ENCODE measurements around the gene ALDH1L2.

The ALDH1L2 gene

DNA sequence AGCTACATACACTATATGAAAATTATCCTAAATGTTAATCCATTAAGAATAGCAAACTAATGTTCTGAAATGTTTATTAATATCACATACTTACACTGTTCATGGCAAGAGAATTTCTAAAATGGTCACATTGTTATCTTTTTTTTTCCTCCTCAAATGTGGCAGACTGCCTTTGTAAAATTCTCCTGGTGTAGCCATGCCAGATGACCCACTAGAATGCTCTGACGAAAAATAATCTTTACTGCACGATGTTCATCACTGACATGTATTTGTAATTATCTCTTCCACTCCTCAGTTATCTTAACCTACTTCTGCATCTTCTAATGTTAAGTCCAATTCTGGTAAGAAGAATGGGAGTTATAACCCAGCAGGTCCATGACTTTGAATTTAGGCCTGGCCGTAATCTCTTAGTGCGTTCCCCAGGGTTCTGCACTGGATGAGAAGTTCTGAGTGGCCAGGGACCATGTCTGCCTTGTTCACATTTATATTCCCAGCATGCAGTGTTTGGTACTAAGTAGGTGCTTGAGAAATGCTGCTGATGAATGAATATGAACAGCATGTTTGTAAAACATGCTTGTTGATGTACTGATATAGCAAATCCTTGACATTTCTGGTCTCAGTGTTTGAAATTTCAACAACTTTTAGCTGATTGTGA is 51.4 kb downstream of the ALDH1L2 start:
- DNase-seq (ENCODE audit: low spot score): no peak

DNA sequence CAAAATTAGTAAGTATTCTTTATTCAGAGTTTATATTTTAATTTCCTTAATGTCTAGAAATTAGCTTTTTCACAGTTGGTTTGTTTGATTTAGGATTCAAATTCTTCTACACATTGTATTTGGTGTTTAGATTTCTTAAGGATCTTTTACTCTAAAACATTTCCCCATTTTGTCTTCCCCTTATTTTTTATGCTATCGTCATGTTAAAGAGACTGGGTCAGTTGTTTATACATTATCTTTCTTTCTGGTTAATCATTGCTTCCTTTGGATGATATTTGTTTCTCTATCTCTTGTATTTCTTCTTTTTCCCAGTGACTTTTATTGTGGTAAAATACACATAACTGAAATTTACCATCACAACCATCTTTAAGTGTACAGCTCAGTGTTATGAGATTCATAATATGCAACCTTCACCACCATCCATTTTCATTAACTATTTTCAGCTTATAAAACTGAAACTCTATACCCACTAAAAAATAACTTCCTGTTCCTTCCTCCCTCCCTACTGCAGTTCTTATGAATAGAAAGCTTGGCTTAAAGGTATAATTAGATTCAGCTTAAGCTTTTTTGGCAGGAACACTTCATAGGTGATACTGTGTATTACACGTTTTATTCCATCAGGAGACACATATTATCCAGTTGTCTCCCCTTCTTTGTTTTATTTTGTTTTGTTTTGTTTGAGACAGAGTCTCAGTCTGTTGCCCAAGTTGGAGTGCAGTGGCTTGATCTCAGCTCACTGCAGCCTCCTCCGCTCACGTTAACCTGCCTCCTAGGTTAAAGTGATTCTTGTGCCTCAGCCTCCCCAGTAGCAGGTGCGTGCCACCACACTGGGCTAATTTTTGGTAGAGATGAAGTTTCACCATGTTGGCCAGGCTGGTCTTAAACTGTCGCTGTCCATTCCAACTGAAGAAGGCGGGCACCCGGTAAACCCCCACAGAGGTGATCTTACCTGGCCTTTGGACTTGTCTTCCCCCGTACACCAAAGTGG is 53.1 kb downstream of the ALDH1L2 start:
- DNase-seq (ENCODE audit: low spot score): no peak

DNA sequence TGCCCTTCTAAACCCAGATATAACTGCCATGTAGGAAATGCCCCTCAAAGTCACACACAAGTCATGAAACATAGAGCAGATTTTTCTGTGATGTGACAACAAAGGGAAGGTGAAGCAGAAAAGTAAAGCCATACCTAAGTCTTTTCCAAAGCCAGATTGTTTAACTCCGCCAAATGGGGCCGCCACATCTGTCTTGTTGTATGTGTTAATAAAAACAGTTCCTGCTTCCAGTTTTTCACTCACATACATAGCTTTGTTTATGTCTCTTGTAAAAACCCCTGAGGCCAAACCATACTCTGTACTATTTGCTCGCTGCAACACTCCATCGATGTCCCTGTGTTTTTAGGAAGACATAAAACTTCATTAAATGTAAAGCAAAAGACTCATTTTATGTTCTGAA is 57.8 kb downstream of the ALDH1L2 start:
- DNase-seq (ENCODE audit: low spot score): no peak

DNA sequence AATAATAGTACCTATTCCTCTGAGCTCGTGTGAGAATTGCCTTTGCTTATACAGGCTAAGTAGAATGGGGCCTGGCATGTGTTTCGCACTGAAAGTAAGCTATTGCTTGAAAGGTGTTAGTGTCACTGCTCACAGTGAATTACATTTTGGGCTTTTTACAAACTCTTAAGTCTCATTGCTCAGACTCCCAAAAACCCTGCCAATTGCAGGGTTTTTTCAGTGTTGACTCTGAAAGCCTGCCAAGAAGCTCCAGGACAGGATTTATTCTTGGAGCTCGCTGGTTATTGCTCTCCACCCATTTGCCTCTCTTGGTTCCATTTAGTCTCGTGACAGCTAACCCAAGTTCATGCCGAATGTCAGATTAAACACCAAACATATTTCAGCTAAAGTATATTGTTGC is 58.4 kb downstream of the ALDH1L2 start:
- DNase-seq (ENCODE audit: low spot score): no peak

DNA sequence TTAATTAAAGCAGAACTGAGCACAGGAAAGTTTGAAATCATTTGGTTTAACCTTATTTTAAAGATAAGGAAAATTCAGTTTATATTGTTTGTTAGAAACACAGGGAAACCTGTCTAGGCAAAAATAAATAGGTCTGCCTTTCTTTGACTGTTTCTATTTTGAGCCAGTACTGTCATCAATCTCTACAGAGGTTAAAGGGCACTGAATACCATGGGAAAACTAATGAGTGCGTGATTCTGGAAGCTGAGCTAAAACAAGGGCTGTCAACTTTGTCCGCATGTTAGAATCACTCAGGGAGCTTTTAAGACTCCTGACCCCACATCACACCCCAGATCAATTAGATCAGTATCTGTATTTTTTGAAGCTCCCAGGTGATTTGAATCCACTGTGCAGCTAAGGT is 59.3 kb downstream of the ALDH1L2 start:
- DNase-seq (ENCODE audit: low spot score): no peak

DNA sequence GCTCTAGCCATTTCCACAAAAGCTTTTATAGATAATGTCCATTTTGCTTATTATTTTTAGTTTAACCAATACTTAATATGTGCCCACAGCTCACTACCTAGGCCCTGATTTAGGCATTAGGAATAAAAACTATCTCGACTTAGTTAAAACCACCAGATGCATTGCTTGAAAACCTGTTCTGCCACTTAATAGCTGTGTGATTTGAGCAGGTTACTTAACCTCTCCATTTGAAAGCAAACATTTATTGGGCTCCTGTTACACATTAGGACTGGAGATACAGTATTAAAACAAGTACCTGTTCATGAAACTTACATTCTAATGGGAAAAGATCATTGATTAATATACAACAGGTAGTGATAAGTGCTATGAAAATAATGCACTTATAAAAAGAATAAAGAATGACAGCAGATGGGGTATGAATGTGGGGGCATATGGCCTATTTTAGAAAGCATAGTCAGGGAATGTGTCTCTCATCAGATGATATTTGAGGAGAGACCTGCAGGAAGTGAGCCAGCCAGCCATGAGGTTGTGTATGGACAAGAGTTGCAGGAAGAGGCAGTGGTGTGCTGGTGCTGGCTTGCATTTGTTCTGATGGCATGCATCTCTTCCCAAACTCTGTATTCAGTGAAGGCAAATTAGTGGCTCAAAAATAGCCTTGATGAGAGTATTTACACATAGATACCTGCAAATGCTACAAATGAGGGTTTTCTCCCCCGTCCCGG is 63.9 kb downstream of the ALDH1L2 start:
- DNase-seq (ENCODE audit: low spot score): no peak

DNA sequence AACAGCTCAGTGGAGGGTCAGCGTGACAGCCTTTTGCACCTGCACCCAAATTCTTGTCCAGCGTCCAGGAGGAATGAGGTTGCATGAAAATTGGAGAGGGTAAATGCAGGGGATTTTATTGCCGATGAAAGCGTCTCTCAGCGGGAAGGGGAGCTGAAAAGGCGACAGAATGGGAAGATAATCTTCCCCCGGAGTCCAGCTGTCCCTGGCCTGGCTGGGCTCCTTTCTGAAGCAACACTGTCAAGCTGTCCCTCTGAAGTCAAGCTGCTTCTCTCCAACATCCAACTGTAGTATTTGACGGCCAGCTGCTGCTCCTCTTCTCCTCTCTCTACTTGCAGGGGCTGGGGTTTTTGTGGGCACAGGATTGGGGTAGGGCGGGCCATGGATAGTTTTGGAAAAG is 65.5 kb downstream of the ALDH1L2 start:
- no peak for DNase-seq (ENCODE audit: low spot score)

DNA sequence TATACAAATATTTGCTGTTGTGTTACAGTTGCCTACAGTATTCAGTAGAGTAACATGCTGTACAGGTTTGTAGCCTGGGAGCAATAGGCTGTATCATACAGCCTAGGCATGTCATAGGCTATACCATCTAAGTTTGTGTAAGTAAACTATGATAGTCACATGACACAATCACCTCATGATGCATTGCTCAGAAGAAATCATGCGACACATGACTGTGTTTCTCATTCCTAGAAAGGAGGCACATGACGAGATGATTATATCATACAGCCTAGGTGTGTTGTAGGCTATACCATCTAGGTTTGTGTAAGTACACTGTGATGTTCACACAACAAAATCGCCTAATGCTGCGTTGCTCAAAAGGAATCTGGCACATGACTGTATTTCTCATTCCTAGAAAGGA is 66.2 kb downstream of the ALDH1L2 start:
- no peak for DNase-seq (ENCODE audit: low spot score)

DNA sequence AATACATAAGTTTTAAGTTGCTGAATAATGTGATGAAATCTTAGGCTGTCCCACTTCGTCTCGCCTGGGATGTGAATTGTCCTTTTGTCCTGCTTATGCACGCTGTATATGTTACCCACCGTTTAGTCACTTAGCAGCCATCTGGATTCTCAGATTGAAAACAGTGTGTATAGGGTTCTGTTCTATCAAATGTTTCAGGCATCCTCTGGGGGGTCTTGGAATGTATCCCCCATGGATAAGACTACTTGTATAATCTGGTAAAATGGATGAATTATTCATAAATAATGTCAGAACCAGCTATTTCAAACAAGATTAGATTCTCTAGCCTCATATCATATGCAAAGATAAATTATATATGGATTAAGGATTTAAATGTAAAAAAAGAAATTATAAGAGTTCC is 68.7 kb downstream of the ALDH1L2 start:
- DNase-seq (ENCODE audit: low spot score): no peak

DNA sequence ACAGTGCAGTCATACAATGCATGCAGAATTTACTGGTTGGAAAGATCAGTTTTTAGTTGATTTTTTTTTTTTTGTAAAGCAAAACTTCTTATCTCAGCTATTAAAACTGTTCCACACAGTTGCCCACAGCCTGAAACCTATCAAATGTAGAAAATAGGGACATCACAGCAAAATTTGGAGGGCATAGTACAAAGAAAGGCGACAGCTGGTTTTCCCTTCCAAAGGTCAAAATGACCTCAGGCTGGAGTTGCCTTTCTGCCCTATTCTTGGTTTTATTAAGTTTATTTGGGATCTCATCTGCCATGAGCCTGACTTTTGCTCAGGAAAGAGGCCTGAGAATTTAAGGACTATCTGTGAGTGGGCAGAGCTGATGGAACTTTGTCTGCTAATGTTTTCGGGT is 69.7 kb downstream of the ALDH1L2 start:
- DNase-seq (ENCODE audit: low spot score): no peak

DNA sequence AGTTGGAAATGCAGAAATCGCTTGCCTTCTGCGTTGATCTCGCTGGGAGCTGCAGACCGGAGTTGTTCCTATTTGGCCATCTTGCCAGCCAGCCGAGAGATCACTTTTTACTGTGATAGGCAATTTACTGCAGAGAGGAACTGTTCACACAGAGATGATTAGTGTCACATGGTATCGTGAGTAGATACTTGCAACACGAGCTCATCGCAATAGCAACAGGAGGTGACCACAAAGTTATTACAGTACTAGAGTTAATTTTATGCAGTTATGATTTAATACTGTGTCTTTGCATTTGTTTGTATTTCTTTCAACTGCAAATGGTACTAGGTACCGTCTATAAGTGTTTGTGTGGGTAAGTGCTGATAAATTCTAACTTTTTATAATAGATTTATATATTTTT is 70.4 kb downstream of the ALDH1L2 start:
- no peak for DNase-seq (ENCODE audit: low spot score)

DNA sequence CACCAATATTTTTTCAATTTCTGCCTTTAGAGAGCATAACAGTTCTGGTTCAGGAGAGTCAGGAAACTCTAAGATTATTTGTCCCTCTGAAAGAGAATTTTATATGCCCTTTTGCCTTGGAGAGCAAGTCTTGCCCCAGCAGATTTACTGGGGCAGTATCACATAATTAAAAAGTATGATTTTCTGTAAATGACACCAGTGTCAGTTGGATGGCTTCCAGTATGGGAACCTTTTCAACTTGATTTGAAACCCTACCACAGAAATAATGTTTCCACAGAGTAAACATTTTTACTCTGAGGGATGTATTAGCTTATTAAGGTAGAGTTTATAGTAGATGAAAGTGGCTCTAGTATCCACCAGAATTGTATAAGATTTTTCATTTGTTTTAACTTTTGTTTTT is 82.8 kb downstream of the ALDH1L2 start:
- DNase-seq (ENCODE audit: low spot score): no peak

DNA sequence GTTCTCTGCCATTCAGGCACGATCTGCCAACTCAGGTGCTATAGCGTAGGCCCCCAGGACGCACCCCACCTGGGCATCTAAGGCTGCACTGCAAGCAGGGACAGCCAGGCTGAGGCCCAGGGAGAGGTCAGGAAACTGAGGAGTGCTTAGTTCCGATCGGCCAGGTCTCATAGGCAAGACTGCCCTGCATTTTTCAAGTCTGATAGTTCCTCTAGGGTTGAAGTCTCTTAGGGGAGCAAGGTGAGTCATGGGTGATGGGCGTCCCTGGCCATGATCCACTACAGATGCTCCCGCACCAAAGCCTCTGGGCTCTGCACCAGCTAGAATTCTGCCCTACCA is 84.9 kb downstream of the ALDH1L2 start:
- DNase-seq (ENCODE audit: low spot score): no peak

DNA sequence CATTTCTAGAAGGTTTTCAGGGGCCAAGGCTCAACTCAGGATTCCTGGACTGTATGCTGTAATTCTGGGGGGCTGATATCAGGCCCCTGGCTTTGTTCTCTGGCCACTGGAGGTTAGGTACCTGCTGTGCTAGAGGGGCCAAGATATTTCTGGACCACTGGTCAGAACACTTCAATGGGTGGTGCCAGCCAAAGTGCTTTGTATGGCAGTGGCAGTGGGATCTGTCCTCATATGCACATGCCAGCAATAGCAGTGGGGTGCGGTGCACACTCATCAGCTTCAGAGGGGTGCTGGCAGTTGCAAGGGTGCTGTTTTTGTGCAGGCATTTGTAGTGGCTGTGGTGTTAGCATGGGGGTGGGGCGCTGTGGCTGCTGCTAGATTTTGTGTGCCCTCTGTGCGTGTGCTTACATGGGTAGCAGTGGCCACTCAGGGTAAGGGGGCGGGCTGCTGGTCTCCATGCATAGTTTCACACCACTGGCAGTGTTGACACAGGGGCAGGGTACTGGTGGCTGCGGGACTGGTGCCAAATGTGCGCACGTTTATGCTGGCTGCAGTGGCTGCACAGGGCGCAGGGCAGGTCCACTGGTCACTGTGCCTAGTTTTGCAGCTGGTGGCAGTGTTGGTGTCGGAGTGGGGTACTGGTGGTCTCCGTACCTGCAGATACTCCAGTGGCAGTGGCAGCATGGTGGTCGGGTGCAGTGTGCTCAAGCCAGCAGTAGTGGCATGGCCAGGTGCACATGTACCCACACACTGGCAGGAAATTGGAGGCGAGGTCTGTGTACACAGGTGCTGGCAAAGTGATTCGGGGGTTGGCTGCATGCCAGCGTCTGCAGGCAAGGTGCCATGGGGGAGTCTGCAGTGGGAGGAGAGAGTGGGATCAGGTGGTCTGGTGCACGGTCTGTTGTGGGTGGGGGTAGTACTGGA is 85.6 kb downstream of the ALDH1L2 start:
- DNase-seq (ENCODE audit: low spot score): no peak

DNA sequence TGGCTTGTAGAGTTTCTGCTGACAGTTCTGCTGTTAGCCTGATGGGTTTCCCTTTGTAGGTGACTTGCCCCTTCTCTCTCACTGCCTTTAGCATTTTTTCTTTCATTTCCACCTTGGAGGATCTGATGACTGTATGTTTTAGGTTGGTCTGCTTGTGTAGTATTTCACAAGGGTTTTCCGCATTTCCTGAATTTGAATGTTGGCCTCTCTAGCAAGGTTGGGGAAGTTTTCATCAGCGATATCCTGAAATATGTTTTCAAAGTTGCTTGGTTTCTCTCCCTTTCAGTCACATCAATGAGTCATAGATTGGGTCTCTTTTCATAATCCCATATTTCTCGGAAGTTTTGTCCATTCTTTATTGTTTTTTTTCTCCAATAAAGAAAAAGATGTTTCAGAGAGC is 86.7 kb downstream of the ALDH1L2 start:
- no peak for DNase-seq (ENCODE audit: low spot score)

DNA sequence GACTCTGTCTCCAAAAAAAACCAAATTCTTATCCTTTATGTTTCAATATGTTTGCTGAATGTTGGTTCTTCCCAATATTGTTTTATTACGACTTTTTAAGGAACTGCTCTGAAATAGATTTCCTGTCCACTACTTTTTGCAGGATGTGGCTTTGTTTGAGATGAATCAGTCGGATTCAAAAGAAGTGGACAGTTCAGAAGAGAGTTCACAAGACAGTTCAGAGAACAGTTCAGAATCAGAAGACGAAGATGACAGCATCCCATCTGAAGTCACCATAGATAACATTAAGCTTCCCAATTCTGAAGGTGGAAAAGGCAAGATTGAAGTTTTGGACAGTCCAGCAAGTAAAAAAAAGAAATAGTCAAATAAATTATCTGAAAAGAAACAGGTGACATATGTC is 89.9 kb downstream of the ALDH1L2 start:
- no peak for DNase-seq (ENCODE audit: low spot score)

DNA sequence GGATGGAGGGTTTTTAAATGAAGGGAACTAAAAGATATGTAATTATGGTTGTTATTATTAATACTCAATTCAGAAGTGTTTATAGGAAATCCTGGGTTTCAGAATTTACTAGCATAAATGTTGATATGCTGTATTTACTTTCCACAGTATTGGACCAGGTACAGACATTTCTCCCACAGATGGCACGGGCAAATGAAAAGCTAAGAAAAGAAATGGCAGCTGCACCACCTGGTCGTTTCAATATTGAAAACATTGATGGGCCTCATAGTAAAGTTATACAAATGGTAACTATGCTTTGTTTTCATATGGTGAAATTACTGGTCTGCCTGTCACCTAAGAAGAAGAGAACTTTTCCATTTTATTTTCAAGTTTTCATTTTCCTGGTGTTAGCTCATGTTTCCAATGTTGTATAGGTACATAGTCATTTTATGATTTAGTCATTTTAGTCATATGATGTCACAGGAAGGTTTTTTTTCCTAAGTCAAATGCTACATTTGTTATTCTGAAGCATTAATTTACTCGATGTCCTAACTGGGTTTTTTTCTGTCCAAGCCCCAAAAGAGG is 92.6 kb downstream of the ALDH1L2 start:
- no peak for DNase-seq (ENCODE audit: low spot score)

DNA sequence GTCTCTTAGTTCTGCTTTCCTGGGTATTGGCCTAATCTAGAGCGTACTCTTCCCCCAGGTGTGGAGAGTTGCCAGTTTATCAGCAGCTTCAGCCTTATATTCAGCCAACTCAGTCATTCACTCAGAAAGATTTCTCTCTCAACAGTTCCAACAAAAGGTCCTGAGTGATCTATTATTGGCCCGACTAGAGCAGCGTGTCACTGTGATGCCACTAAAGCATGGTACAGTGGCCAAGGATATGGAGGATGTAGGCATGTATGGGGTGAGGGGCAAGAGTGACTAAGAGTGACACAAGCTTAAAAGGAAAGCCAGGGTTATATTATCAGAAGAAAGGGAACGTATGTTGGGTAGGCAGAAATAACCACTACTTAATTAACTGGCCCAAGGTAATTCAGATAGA is 93.3 kb downstream of the ALDH1L2 start:
- no peak for DNase-seq (ENCODE audit: low spot score)

DNA sequence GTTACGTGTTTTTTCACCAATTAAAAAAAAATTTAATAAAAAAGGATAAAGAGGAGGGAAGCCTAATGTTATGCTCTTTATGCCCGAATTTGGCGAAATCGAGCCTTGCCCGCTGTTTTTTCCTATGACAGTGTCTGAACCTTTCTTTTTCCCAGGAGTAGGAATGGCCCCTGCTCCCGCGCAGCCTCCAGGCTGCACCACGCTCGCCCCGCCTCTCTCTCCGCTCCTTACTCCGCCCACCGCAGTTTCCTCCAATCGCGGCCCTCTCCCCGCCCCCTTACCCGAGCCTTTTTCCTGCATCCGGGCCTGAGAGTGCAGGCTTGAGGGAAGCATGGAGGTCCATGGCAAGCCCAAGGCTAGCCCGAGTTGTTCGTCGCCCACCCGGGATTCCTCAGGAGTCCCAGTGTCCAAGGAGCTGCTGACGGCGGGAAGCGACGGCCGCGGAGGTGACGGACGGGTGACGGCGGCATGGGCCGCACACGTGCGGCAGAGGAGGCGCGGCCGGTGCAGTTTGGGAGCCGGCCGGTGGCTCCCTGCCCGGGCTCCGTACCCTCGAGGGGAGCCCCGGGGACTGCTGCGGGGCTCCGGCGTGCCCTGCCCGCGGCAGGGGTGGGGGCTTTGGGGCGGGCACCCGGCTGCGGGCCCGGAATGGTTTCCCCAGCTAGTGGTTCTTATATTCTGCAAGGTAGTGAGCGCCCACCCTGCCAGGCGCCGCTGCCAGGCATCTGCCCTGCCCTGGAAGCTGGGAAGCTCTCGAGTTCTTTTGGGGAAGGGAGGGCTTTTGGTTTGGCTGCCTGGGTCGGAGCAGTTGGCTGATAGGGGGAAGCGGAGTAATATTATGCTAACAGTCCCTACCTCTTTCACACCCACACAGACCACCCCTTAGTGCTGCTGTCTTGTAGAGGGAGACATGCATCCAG is 98.0 kb downstream of the ALDH1L2 start, which contains the start of gene NOPCHAP1:
NOPCHAP1 (plus strand) TSS at position 295 of the 920 bp plus-strand sequence; CDS start at position 332, 37 bp downstream.
- DNase-seq (ENCODE audit: low spot score): peak; percentile 63

DNA sequence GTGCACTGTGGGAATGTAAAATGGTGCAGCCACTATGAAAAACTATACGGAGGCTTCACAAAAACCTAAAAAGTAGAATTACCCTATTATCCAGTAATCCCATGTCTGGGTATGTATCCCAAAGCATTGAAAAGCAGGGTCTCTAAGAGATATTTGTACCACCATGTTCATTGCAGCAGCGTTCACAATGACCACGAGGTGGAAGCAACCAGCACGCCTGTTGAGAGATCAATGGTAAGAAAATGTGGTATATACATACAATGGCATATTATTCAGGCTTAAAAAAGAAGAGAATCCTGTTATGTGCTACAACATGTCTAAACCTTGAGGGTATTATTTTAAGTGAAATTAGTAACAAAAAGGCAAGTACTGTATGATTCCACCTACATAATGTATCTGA is 99.1 kb downstream of the ALDH1L2 start:
- DNase-seq (ENCODE audit: low spot score): no peak
